Ammon's horn (tissue), 1 donor: ENCODE measurements around the gene CD99.
"Not testable (repeated sequence)": the region's sequence is repeated elsewhere in the genome, so short reads cannot be mapped to it uniquely, and the experiment has no call there.

ENCODE experiments used
- DNase-seq: peaks from one replicate; pipeline ENCODE4 v3.0.0-alpha.2; 2016; ENCODE audit warnings: low spot score

Gene CD99

DNA sequence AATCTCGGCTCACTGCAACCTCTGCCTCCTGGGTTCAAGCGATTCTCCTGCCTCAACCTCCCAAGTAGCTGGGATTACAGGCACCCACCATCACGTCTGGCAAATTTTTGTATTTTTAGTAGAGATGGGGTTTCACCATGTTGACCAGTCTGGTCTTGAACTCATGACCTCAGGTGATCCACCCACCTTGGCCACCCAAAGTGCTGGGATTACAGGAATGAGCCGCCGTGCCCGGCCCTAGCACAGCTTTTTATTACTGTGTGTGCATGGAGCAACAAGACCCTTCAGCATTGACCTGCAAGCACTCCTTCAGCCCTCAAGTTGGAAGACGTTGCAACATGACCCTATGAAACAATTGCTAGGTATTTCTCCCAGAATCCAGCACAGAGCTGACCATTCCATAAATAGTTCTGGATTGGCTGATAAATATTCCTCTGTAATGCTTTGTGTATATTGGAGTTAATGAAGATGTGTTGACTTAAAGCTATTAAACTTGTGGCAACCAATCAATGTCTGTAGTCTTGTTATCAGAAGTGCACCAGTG is 15.4 kb upstream of the CD99 start:
- not testable (repeated sequence) for DNase-seq

DNA sequence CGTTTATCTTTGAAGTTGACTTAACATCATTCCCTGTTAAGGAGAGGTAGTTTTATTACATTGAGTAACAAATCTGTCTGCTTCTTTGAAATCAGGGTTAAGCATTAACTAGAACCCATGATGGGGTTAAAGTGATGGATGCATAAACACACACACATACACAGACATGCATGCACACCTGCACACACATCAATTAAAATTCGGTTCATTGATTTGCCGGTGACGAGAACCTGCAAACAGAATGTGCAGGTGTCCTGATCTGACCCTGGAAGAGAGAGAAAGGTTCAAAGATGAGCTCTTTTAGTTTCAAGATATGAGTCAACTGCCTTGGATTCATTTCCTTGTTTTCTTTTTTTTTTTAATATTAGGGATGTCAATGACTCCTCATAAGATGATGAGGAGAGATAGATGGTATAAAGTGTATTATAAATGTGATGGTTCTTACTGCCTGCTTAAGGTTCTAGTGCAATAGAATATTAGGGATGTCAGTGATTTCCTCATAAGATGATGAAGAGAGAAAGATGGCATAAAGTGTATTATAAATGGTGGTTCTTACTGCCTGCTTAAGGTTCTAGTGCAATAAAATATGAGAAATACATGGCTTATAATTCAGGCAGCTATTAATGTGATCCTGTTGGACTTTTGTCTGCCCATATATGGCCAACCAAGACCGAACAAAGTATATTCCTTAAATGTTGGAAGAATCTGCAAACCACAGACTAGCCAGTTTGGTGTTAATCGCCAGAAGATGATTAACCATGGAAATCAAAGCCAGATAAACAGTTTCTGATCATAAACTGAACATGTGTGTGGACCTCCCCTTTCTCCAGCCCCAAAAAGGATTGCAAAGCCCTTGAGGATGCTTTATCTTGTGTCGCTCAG is 14.1 kb upstream of the CD99 start:
- no peak for DNase-seq

DNA sequence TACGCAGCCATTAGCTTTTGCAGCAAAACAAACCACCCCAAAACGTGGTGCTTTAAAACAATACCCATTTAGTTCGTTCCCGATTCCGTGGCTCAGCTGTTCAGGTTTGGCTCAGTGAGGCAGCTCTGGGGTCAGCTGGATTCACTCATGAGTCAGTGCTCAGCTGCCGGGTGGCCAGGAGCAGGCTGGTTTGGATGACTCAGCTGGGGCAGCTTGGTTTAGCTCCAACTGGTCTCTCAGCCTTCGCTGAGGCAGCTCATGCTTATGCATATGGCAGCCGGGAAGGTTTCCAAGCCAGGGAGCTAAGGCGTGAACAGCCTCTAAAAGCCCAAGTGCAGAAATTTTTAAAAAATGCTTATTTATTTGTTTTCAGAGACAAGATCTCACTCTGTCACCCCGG is 13.3 kb upstream of the CD99 start:
- DNase-seq = peak; percentile 87

DNA sequence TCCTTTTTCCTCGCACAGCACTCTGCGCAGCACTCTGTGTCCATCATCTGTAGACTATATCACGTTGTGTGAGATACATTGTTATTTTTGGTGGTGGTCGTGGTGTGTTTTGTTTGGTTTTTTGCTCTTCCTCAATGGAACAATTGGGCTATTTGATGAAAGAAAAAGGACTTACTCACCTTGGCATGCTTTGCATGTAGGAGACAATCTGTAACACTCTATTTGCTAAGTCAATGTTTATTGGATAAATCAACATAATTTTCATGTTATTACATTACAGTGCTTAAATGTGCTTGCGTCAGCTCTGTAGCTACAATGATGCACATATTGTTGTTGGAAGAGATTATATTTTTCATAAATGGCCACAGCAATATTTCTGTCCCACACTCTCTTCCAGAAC is 12.5 kb upstream of the CD99 start:
- no peak for DNase-seq

GRCh38 chrX:2679534-2680485 is 11.3 kb upstream of the CD99 start:
- peak; percentile 59 for DNase-seq

DNA sequence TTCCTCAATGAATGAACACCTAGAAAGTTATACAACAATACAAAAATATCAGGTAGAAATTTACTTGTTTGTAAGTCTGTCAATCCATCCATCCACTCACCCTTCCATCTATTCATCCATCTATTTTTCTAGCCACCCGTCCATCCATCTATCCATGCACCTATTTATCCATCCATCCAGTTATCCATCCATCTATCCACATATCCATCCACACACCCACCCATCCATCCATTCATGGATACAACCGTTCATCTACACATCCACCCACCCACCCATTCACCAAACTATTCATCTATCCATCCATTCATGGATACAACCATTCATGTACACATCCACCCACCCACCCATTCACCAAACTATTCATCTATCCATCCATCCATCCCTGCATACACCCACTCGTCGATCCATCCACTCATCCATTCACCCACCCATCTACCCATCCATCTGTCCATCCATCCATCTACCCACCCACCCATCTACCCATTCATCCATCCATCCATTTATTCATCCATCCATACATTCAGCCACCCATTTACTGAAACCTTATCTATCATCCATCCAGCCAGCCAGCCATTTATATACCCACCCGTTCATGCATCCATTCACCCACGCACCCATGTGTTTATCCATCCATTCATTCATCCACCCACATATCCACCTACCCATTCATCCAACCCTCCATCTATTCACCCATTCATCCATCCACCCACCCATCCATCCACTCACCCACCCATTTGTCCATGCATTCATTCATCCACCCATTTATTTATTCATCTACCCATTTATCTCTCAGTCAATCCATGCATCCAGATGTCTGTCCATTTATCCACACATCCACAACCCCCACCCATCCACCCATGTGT is 10.4 kb upstream of the CD99 start:
- DNase-seq = no peak

DNA sequence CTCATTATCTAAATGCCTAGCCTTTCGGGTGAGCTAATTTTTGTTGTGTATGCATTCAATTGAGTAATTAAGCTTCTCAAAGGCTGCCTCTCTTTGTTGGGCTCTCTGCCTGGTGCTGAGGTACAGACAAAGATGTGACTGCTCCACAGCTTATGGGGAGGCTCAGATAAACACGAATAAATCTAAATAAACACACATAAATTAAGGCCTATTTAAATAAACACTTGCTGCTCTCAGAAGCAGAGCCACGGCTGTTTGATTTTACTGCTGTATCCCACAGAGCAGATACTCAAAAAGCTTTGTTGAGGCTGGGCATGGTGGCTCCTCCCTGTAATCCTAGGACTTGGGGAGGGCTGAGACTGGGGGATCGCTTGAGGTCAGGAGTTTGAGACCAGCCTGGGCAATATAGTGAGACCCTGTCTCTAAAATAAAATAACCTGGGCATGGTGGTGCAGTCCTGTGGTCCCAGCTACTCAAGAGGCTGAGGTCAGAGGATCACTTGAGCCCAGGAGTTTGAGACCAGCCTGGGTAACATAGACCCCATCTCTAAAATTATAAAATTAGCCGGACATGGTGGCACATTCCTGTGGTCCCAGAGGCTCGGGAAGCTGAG is 8.4 kb upstream of the CD99 start:
- no peak for DNase-seq

GRCh38 chrX:2684256-2684655 is 6.8 kb upstream of the CD99 start:
- no peak for DNase-seq

- DNase-seq = no peak
Measured at GRCh38 chrX:2685886-2686285, 5.2 kb upstream of the CD99 start.

DNA sequence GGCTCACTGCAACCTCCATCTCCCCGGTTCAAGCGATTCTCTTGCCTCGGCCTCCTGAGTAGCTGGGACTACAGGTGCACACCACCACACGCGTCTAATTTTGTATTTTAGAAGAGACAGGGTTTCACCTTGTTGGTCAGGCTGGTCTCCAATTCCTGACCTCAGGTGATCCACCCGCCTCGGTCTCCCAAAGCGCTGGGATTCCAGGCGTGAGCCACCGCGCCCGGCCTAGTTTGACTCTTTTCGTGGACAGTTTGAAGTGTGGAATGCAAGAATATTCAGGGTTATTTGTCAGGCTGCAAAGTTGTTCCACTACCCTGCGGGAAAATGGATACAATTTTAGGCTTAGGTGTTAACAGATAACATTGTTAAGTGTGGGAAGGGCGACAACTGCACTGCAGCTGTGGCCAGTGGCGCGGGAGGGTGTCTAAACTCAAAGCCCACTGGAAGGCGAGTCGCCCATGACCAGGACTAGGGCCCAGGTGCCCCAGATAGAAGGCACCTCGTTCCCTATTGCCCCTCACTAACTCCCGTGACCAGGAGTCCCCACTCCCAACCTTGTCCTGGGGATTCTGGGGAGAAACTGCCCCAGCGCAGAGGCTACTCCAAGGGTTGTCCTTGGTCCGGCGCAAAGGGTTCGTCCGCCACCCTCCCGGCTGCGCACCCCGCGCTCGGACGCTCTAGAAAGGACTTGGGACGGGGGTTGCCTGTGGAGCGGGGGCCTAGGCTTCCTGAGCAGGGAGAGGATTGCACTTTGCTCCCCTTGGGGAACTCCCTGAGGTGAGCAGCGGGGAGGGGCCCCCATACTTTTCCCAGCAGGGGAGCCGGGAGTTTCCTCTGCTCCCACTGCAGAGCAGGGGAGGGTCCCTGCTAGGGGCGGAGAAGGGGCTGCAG is 1.1 kb upstream of the CD99 start:
- DNase-seq = no peak

DNA sequence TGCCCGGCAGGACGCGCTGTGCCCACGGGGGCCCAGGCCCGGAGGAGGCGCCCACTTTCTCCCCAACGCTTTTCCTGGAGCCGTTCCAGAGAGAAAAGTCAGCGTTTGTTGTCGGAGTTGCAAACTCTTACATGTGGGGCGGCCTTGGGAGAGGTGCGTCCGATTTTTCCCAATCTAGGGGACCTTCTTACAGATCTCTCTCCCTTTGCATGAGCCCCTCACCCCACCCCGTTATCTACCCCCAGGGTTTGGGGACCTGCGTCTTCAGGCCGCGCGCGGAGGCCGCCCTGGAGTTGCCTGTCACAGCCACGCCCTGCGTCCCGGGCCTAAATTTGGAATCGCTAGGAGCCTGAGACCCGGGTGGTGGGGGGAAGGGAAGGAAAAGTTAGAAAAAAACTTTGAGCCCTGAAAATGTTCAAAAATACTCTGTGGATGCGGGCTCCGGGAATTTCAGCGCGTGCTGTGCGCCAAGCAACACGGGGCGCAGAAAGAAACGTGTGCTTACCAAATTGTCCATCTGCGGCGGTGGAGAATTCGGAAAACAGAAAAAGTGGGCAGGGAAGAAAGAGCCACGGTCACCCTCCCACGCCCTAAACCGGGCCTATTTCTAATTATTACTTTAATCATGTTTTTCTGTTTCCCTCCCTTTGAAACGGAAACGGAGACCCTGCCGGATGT is 587 bp downstream of the CD99 start:
- no peak for DNase-seq

DNA sequence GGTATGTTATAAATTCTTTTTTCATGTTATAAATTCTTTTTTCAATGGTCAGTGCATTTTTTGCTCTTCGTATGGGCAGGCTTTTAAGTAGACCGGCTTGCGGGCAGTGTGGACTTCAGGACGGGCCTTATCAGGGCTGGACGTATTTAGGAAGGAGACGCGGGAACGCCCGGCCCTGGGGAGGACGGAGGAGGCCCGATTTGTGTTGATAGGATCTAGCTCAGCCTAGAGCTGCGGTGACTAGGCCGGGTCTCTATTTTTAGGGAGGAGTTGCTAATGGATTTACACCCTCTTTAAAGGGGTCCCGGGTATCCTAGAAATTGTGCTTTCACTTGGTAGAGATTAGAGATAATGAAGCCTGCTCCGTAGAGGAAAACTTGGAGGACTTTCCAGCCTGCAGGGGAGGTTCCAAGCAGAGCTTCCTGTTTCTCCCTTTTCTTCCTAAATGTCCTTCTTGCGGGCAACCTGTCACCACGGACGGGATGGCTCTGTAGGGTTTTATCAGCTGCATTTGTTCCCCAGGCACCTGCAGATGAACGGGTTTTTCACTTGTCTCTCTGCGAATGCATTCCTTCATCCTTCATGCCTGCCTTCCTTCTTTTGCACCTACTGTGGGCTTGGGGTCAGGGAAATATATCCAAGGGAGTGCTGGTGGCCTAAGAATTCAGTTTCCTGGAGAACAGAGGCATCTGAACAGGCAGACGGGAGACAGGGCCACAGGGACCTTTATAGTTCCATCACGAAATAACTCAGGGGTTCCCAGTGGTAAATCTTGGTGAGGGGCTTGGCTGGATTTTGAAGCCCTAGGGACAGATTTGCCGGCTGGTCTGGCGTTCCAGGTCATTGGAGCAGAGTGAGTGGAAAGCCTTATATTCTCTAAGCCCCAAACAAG is 1.4 kb downstream of the CD99 start:
- no peak for DNase-seq

GRCh38 chrX:2693113-2694002 is 2.3 kb downstream of the CD99 start:
- no peak for DNase-seq

GRCh38 chrX:2694914-2695267 is 3.8 kb downstream of the CD99 start:
- DNase-seq = no peak

DNA sequence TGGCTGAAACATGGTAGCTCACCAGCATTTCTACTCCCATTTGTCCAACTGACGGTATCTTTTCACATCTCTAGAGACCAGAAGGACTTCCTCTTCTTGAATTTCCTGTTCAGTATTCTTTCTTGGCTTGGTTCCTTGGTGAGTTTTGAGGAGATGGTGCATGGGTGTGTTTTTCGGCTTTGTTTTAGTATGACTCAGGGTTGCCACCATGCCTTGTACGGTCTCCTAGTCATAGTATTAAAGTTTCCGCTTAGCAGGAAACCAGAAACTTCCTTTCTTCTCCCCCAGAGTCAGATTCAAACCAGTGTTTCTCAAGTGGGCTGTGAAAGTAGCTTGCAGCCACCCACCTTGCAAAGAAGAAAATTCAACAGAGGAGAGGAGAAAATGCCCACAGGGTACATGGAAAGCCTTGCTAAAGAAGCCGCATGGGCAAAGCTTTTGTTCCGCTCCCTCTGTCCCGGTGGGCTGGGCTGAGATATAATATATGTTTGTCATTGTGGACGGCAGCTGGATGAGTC is 5.7 kb downstream of the CD99 start:
- DNase-seq = peak; percentile 55

GRCh38 chrX:2697306-2697705 is 6.2 kb downstream of the CD99 start:
- no peak for DNase-seq

- no peak for DNase-seq
Measured at GRCh38 chrX:2697741-2698299, 6.7 kb downstream of the CD99 start.
